ENCODE data around the gene ARHGAP12.

Gene ARHGAP12

DNA sequence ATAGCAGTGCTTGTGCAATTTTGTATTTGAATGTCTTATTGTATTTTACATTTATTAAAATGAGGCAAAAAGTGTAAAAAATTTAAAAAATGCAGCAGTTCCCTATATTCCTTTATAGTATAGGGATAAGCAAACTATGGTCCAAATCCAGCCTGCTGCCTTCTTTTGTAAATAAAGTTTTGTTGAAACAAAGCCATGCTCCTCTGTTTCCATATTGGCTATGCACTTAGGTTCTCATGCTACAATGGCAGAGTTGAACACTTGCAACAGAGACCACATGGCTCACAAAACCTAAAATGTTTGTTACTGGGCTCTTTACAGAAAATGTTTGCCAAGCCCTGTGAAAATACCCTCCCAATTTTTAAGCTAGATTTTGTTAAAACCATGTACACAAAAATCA, 50.1 kb downstream of the ARHGAP12 start:
- DNase-seq (ENCODE audit: low read depth) = no peak

DNA sequence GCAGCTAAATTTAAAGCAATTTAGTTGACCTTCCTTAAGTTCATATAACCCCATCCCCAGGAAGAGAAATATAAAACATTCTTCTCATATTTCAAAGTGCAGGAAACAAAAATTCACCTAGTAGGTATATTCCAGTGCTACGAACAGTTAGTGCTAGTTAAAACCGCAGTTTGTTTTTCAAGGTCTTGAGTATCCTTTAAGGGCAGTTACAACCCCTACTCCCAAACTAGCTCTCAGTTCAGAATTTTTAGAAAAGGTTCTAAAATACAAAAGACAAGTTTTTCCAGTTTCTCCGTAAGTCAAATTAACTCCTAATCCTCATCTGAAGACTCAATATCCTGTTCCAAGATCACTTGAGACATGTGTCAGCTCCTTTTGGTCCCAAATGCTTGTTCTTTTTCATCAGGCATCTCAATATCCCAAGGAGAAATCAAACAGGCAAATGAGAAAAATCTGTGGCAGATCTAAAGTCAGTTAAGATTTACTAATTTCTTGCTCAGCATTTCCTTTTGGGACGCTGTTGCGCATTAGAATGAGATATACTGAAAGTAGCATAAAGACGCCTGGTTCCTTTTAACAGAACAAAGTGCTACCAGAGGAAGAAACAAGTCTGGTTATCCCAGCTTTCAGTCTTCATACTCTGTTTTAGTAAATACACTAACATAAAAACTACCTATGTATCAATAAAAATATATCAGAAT, 51.8 kb downstream of the ARHGAP12 start:
- DNase-seq (ENCODE audit: low read depth) = no peak

GRCh38 chr10:31875608-31876007, 53.0 kb downstream of the ARHGAP12 start:
- DNase-seq (ENCODE audit: low read depth) = no peak

DNA sequence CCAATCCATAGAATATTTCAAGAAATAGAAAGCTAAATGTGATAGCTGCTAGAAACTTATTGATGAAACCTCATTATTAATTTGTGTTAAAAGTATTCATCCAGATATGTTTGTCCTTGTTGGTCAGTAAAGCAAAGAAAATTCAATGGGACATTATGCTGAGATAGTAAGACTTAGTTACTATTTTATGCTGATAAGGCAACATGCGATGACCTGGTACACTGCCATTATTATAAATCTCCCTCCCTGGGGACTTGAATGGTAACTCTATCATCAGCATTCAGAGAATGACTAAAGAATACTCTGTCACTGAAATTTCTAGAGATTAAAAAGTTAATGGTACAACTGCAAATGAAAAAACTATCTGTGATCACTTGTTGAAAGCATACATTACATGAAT, 54.9 kb downstream of the ARHGAP12 start:
- DNase-seq (ENCODE audit: low read depth) = no peak

DNA sequence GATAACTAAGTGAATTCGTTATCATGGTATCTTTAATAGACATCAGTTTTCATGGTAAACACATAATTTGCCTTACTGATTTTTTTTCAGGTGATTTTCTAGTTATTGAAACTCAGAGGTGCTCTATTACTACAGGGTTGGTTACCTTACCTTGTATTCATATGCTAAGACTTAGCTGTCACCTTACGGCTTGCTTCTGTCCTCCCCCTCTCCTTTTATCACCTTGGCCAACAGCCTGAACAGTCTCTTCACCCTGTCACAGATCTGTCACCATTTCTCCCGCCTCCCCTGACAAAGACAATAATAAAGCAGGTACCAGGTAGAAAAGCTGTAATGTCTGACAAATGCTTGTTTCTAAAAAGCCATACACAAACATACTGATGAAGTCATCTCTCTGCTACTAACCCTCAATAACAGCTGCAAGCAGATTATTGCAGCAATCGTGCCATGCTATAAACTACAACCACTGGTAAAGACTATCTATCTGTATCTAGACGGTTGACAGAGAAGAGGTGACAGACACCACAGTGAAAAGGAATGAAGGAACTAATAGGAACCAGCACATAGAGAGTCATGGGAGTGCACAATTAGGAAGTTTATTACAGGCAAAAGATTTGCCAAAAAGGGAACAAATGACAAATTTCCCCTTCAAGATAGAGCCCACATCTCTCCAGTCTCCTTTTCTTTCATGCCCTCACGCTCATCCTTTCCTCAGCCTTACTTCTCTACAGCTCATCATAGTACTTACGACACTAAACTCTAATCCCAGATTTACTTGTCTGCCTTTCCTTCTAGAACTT, 57.2 kb downstream of the ARHGAP12 start:
- no peak for DNase-seq (ENCODE audit: low read depth)

DNA sequence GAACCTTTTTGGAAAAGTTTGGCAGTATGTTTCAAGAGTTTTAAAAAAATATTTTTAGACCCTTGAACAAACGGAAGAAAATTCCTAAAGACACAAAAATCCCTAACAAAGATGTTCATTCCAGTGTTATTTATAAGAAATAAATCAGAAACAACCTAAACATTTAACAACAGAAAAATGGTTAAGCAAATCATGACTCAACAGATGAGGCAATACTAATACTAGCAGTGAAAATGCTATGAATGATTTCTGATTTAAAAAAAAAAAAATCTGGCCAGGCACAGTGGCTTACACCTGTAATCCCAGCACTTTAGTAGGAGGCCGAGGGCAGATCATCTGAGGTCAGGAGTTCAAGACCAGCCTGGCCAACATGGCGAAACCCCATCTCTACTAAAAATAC, 61.0 kb downstream of the ARHGAP12 start:
- no peak for DNase-seq (ENCODE audit: low read depth)

DNA sequence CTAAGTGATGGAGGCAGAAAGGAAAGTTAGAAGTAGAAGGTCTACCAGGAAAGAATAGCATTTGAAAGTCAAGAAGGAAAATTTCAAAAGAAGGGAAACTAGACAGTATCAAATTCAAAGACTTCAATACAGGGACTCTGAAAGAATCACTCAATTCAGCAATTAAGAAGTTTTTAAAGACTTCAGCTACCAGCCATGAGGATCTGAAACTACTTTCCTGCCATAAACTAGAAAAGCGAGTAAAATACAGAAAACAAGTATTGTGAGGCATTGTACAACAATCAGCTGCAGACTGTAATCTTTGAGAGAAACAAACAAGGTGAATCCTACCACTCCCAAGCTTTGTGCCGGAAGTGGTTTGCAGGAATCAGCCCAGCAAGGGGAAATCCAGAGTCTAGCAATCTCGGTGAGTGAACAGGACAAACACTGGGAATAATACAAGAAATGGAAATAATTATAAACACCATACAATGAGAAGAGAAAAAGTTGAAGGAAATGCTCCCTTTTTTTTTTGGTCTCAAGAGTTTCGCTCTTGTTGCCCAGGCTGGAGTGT, 62.4 kb downstream of the ARHGAP12 start:
- DNase-seq (ENCODE audit: low read depth) = no peak

DNA sequence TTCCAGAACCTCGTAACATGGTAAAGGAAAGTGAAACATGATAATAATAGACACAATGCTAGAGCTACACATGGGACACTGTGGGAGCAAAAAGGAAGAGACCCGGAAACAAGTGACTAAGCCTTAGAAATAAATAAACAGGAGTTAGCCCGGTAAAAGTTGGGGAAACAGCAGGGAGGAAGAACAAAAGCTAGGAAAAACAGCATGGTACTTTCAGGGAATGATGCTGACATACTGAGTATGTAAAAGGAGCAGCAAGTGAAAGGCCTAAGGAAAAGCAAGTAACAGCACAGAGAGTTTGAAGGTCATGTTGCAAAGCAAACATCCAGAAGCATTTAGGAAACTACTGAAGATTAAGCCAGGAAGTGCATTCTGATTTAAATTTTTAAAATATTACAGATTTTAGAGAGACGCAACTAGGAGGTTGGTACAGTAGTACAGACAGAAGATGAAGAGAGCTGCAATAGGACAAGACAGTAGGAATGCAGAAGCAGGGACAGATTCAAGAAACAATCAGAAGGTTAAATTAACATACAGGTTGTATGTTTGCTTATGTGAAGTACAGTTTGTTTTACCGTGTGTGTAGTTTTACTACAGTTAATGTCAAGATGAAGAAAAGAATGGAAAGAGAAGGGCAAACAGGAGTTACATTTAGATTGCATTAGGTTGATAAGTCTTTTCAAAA, 63.7 kb downstream of the ARHGAP12 start:
- no peak for DNase-seq (ENCODE audit: low read depth)

GRCh38 chr10:31855033-31855432, 73.6 kb downstream of the ARHGAP12 start:
- DNase-seq (ENCODE audit: low read depth) = no peak

- no peak for DNase-seq (ENCODE audit: low read depth)
Measured at GRCh38 chr10:31853629-31854028, 75.0 kb downstream of the ARHGAP12 start.

DNA sequence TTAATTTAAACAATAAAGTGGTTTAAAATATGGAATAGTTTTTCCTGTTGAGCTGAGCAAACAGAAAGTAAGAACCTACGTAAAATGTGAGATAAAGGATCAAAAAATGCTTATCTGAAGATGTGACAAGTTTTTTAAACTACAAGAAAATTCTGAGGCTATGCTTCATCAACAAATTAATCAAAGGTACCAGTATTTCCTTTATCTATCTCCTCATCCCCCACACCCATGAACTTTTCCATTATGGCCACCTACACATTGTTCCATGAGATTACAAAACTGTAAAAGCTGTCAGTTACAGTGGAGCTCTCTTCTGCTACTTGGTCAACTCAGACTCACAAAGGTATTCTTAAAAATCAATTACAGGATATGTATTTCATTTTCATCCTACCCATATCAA, 77.4 kb downstream of the ARHGAP12 start:
- no peak for DNase-seq (ENCODE audit: low read depth)

DNA sequence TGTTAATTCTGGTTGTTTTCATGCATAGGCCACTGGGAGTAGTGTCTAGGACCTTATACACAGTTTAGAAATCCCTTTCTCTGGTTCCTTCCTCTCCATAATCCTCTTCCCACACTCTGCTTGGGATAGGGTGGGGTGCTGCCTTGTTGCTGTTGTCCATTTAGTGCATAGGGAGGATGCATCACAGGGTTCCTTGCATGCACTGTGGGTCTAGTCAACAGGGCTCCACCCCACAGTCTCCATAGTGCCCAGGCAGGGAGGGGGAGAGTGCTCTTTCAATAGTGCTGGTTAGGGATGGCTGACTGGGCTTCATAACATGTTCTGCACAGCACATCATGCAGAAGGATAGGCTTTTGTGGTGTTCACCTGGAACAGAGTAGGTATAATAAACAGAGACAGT, 81.1 kb downstream of the ARHGAP12 start:
- DNase-seq (ENCODE audit: low read depth) = no peak

- DNase-seq (ENCODE audit: low read depth) = no peak
Measured at GRCh38 chr10:31838709-31839108, 89.9 kb downstream of the ARHGAP12 start.

GRCh38 chr10:31838065-31838464, 90.6 kb downstream of the ARHGAP12 start:
- no peak for DNase-seq (ENCODE audit: low read depth)

DNA sequence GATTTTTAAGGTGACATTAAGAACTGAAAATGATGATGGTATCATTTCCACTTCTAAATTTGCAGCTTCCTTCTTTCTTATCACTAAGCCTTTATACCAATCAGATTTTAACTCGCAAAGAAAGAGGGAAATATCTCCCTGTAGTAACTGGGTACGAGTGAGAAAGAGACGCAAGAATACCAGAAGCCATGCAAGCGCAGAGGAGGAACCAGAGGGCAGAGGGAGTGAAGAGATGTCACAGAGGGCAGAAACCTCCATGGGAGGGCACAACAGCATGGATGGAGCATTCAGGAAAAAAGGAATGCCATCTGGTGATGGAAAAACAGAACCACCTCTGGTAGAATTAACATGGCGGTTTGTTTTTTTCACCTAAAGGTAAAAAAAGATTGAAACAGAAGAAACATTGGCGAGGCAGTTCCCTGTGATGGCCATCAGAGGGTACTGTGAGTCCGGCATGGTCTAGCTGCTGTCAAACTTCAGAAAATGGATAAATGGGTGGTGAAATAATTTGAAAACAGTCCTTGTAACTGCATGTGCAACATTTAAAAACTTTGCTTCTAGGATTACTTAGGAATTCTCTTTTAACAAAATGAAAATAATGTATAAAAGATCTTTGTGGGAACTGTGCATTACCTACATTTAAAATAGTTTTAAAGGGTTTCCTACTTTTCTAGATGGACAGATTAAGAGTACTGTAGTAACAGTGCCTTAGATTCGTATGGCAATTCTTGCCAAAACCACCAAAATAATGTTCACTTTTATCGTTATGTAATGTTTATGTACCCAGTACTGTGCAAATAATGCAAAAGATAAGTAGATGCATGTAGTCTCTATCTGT, 91.8 kb downstream of the ARHGAP12 start:
- DNase-seq (ENCODE audit: low read depth) = no peak

- DNase-seq (ENCODE audit: low read depth) = no peak
Measured at GRCh38 chr10:31833753-31834152, 94.9 kb downstream of the ARHGAP12 start.

GRCh38 chr10:31832261-31832660, 96.4 kb downstream of the ARHGAP12 start:
- no peak for DNase-seq (ENCODE audit: low read depth)

DNA sequence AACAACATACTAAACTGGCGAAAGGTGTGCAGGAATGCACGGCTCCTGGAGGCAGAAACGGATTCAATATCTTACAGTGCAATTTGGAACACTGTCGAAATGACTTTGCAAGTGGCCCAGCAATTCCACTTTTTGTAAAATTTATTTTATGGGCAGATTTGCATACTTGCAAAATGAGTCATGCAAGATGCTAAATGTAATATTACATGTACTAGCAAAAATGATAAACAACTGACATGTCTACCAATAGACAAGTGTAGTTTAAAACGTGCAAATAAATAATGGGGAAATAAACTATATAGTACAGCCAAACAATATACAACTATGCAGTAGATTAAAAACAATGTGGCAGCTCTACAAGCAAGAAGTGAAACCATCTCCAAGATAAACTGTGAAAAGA, 97.7 kb downstream of the ARHGAP12 start:
- DNase-seq (ENCODE audit: low read depth) = no peak

DNA sequence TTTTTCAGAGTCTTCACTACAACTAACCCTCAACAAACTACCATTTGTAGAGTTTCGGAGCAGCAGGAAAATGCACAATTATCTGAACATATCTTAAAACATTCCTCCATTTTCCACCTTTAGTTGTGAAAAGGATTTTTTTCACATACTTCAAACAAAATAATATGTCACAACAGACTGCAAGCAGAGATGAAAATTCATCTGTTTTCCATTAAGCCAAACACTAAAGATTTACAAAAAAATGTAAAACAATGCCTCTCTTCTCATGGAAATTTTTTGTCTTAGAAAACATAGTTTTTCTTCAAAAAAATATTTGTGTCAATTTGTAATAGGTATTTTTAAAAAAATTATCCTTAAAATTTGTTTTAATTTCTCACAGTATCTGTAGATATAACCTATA, 98.9 kb downstream of the ARHGAP12 start:
- DNase-seq (ENCODE audit: low read depth) = no peak

DNA sequence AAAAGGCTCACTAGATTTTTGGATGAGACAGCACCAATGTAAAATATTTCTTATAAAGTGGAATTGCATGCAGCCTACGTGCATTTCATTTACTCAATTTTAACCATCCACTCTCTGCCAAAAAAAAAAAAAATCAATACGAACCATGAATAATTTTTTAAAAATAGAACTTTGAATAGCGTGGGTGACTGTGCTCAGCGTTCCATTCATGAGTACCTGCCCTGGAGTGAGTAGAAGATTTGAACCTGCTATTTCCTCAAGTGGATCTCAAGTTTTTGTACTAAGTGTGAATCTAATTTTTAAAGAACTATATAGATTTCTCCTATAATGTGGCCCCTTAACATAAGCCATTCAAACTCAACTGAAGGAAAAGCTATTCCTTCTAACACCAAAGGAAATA, 105.3 kb downstream of the ARHGAP12 start:
- no peak for DNase-seq (ENCODE audit: low read depth)

- DNase-seq (ENCODE audit: low read depth) = no peak
Measured at GRCh38 chr10:31822616-31823318, 105.9 kb downstream of the ARHGAP12 start.
